ENCODE data around the gene CPM. TPM values are rescaled to one million over a fixed set of nuclear protein-coding genes. Genes with fewer than 3 reads are reported as not detected.

The CPM gene
- total RNA-seq, 1 experiment from 2014 or later, result 3.1 TPM

GRCh38 chr12:68905733-68906132, 27.2 kb downstream of the CPM start:
- H3K9me2 ChIP-seq (replicated peaks; ENCODE audit: low read length), result no peaks in the 10 kb centered on the region
- ATAC-seq, result no peak
- peaks cover 6% of the 10 kb centered on the region; the same call in 1 of the 2 replicates for H3K4me1 ChIP-seq (ENCODE audit: insufficient read depth, low read length)
- no peak for DNase-seq
- intact Hi-C loops (cut with micrococcal nuclease), result no loop called here
- no peaks in the 10 kb centered on the region for H3K79me2 ChIP-seq (ENCODE audit: low read length)
- no peaks in the 10 kb centered on the region for H3K27me3 ChIP-seq (ENCODE audit: low read length)
- BruUV-seq (replicated peaks), result no TSS peak
- H4K20me1 ChIP-seq (ENCODE audit: low read length), result no peaks in the 10 kb centered on the region
- H3K27ac ChIP-seq (ENCODE audit: low read length), result no peak overlapping the region
- TF ChIP-seq EZH2 (IDR thresholded peaks at IDR 0.05; ENCODE audit: low read length, unreplicated experiment) (no peak), CTCF (conservative IDR thresholded peaks at IDR 0.05; ENCODE audit: low read depth, low read length) (no peak), EZH2phosphoT487 (IDR thresholded peaks at IDR 0.05; ENCODE audit: borderline replicate concordance, low read length) (no peak)
- H3F3A ChIP-seq (ENCODE audit: low read length, unreplicated experiment), result no peaks in the 10 kb centered on the region
- POLR2A ChIA-PET (ENCODE audit: unreplicated experiment), result no interaction called here
- CTCF ChIA-PET, result no interaction called here
- no peak overlapping the region for H3K9ac ChIP-seq (ENCODE audit: low read length)
- H2AFZ ChIP-seq (ENCODE audit: low read length), result no peak overlapping the region
- H3K36me3 ChIP-seq (ENCODE audit: low read depth, low read length), result no peaks in the 10 kb centered on the region
- no peak overlapping the region for H3K4me2 ChIP-seq (ENCODE audit: low read length)
- H3K9me3 ChIP-seq (ENCODE audit: low read length), result no peaks in the 10 kb centered on the region
- no peak overlapping the region for H3K4me3 ChIP-seq (ENCODE audit: low read length)

- Histone ChIP-seq H3K36me3 (ENCODE audit: low read depth, low read length) (no peaks in the 10 kb centered on the region), H3K27me3 (ENCODE audit: low read length) (no peaks in the 10 kb centered on the region), H3K4me3 (ENCODE audit: low read length) (no peak overlapping the region), H3K4me1 (ENCODE audit: insufficient read depth, low read length) (peaks cover 2% of the 10 kb centered on the region), H4K20me1 (ENCODE audit: low read length) (no peaks in the 10 kb centered on the region), H3F3A (ENCODE audit: low read length, unreplicated experiment) (no peaks in the 10 kb centered on the region), H3K79me2 (ENCODE audit: low read length) (no peaks in the 10 kb centered on the region), H3K27ac (ENCODE audit: low read length) (no peak overlapping the region), H3K9me2 (replicated peaks; ENCODE audit: low read length) (no peaks in the 10 kb centered on the region), H3K9ac (ENCODE audit: low read length) (no peak overlapping the region), H3K4me2 (ENCODE audit: low read length) (no peak overlapping the region), H3K9me3 (ENCODE audit: low read length) (no peaks in the 10 kb centered on the region), H2AFZ (ENCODE audit: low read length) (no peak overlapping the region)
- TF ChIP-seq EZH2phosphoT487 (IDR thresholded peaks at IDR 0.05; ENCODE audit: borderline replicate concordance, low read length) (no peak), EZH2 (IDR thresholded peaks at IDR 0.05; ENCODE audit: low read length, unreplicated experiment) (no peak), CTCF (conservative IDR thresholded peaks at IDR 0.05; ENCODE audit: low read depth, low read length) (no peak)
- ATAC-seq (no peak), DNase-seq (no peak)
- POLR2A ChIA-PET (ENCODE audit: unreplicated experiment), result no interaction called here
- intact Hi-C loops (cut with micrococcal nuclease), result no loop called here
- no TSS peak for BruUV-seq (replicated peaks)
- CTCF ChIA-PET, result no interaction called here
Measured at GRCh38 chr12:68904351-68904962, 28.5 kb downstream of the CPM start.

- no peaks in the 10 kb centered on the region for H3K9me3 ChIP-seq (ENCODE audit: low read length)
- no peaks in the 10 kb centered on the region for H3K9me2 ChIP-seq (replicated peaks; ENCODE audit: low read length)
- H4K20me1 ChIP-seq (ENCODE audit: low read length), result no peaks in the 10 kb centered on the region
- ChIA-PET CTCF (no interaction called here), POLR2A (ENCODE audit: unreplicated experiment) (no interaction called here)
- peaks cover 7% of the 10 kb centered on the region for H3K4me1 ChIP-seq (ENCODE audit: insufficient read depth, low read length)
- H3K9ac ChIP-seq (ENCODE audit: low read length), result no peak overlapping the region
- H3K27ac ChIP-seq (ENCODE audit: low read length), result no peak overlapping the region
- H3K4me3 ChIP-seq (ENCODE audit: low read length), result no peak overlapping the region
- intact Hi-C loops (cut with micrococcal nuclease), result no loop called here
- H3F3A ChIP-seq (ENCODE audit: low read length, unreplicated experiment), result no peaks in the 10 kb centered on the region
- ATAC-seq (no peak), DNase-seq (no peak)
- H2AFZ ChIP-seq (ENCODE audit: low read length), result no peak overlapping the region
- TF ChIP-seq CTCF (conservative IDR thresholded peaks at IDR 0.05; ENCODE audit: low read depth, low read length), result no peak
- no peak for TF ChIP-seq EZH2phosphoT487 (IDR thresholded peaks at IDR 0.05; ENCODE audit: borderline replicate concordance, low read length)
- H3K27me3 ChIP-seq (ENCODE audit: low read length), result no peaks in the 10 kb centered on the region
- H3K79me2 ChIP-seq (ENCODE audit: low read length), result no peaks in the 10 kb centered on the region
- no peaks in the 10 kb centered on the region for H3K36me3 ChIP-seq (ENCODE audit: low read depth, low read length)
- no peak overlapping the region for H3K4me2 ChIP-seq (ENCODE audit: low read length)
- BruUV-seq (replicated peaks), result no TSS peak
Measured at GRCh38 chr12:68903511-68903910, 29.5 kb downstream of the CPM start.
